Right renal cortex interstitium (tissue), 3 donors: ENCODE measurements around the gene ADORA2A. TPM values are rescaled to one million over a fixed set of nuclear protein-coding genes. Genes with fewer than 3 reads are reported as not detected.

ENCODE experiments used
- DNase-seq, 3 donors: peaks; one replicate each; pipeline ENCODE4 v3.0.0-alpha.2; 2013; ENCODE audit warnings: low read depth in 3 of 3, low spot score in 2 of 3
- polyA plus RNA-seq, 3 donors: library from polyadenylated mRNA; unstranded; fragments of 120-200 nt; gene quantifications; one replicate each; pipeline ENCODE4 v1.2.1, GENCODE V29; 2013; ENCODE audit not compliant: insufficient read length in 3 of 3

Gene ADORA2A
- polyA plus RNA-seq, 3 donors, result 5.4 to 7.3 (median 5.9) TPM

DNA sequence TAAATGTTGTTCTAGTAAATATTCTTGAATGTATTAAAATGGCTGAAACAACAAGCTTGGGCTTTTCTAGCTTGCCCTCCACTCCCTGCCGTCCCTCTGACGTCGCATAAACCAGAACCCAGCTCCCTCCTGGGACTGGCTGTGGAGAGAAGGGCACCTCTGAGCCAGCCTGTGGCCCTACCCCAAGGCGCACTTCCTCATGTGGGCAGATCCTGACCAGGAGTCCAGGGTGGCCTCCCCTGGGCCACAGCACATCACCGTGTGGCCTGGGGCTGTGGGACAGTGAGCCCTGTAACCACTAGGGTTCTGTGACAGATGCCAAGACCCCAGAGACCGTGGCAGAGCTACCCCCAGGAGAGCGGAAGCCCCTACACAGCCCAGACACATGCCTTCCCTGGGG is 10.2 kb upstream of the ADORA2A start:
- no peak for DNase-seq

DNA sequence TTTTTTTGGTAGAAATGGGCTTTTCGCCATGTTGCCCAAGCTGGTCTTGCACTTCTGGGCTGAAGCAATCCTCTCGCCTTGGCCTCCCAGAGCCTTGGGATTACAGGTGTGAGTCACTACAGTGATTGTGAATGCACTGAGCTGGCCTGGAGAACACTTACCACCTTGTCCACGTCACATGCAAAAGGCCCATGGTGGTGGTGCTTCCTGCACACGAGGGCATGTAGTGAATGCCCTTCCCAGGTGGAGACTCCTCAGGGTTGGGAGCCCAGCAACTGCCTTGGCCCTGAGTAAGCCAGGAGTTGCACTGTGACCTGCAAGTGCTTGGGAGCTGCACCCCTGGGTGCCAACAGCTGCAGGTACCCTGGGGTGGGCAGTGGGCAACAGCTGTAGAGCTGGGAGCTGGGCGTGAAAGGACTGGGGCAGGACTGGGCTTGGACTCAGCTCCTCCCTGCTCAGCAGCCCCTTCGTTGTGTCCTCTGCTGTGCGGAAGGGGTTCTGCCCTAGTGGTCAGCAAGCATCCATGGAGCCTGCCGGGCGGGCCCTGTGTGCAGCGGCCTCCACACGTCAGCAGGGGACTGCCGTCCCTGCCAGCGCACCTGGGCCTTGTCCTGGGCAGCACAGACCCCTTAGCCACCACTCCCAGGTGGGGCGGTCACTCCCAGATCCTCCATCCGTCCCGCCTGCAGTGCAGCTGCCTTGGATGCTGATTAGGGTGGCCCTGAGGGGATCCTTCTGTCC is 9.3 kb upstream of the ADORA2A start:
- no peak for DNase-seq

DNA sequence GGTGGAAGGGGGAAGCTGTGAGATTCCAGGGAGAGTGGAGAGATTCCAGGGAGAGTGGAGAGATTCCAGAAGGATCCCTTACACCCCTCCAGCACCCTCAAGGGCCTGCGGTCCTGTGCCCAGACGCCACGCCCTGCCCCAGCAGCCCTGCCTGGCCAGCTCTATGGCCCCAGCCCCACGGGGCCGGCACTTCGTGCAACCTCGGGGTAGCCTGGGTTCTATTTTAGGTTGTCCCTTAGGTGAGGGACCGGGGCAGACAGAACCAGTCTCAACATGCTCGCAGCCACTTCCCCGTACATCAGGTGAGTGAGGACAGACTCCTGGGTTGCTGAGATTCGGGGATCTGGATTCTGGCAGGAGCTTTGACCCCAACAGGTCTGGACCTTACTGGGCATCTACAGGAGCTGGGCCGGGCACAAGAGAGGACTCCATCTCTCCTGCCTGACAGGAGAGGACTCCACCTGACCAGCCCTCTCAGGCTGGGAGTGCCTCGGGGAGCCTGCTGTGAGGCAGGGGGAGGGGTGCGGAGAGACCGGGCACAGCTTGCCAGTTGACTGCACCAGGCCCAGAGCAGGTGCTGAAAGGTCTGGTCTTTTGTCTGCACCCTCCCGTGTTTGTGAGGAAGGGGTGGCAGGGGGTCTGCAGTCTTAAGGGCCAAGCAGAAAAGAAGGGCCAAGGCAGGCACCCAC is 8.5 kb upstream of the ADORA2A start:
- no peak for DNase-seq

DNA sequence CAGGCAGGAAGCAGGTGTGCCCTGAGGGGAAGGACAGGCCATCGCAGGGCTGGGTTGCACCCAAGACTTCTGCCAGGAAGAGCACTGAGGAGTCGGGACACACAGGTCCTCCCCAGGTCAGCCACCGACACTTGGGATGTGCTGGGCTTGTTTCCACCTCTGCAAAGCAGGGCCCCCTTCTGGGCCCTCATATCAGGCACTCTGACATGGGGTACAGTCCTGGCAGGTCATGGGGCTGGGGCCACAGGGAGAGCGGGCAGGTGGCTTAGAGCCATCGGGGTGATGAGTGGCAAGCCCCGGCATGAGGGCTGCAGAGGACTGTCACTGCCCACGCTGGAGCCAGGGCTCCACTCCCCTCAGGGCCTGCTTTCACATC is 7.9 kb upstream of the ADORA2A start:
- DNase-seq, result no peak

DNA sequence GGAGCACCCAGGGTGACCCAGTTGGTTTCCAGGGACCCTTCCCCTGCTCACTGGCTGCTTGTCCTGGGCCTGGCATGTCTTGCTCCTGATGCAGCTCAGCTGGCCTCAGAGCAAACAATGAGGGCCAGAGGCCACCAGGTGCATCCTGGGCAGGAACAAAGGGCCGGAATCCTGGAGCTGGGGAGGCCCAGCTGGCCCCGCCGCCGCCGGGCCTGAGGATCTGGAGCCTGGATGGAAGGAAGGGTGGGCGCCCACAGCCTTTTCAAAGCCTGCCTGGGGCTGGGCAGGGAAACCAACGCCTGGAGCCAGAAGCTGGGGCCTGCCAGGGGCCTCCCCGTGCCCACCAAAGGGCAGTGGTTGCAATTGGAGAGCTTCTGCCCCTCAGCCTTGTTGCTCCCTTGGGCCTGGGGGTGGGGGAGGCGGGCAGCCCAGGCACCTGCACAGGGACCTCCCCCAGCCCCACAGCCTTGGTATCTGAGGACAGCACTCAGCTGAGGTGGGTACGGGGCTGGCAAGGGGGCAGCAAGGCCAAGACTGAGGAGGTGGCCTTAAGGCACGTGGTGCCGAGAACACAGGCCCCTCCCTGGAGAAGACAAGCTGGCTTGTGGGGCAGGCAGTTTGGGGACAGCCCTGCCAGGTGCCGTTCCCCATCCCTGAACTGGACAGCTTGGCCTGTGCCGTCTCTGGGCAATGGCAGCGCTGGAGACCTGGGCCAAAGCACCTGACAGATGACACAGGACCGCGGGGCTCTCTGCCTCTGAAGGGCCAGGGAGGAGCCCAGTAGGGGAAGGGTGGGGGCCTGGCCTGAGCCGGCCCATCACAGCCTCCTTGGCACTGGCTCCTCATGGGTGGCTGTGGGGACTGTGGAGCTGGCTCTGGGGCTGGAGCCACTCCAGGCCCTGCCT is 7.1 kb upstream of the ADORA2A start:
- no peak for DNase-seq

DNA sequence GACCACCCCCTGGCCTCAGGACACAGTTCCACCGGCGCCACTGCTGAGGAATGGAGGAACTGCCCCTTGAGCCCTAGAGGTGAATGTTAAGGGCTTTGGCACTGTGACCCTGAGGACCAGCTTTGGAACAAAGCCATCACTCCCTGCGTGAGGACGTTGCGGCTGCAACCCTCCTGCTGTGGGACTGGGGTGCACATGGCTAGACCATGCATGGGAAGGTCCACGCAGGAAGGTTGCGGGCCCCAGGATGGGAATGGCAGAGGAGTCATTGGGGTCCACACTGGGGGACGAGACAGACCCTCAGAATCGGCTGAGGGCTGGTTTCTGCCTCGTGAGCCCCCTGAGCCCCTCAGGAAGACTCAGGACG is 6.4 kb upstream of the ADORA2A start:
- DNase-seq, result no peak

DNA sequence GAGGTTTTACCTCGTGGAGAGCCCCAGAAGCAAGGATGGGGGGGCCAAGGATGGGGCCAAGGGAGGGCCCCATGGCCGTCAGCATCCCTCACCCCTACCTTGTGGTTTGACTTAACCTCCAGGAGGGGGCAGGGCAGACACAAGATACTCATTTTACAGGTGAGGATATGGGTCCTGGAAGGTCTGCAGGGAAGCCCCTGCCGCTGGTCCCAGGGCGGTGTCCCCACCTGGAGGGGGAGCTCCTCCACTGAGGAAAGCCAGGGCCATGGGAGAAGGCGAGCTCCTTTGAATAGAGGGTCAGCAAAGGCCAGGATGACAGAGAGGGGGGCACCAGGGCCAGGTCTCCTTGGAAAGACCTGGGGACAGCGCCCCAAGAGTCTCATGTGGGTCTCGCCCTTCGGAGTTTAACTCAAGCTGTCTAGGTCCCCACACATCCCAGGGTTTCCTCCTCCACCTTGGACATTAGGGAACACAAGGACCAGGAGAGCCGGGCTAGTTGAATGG is 5.9 kb upstream of the ADORA2A start:
- no peak for DNase-seq

DNA sequence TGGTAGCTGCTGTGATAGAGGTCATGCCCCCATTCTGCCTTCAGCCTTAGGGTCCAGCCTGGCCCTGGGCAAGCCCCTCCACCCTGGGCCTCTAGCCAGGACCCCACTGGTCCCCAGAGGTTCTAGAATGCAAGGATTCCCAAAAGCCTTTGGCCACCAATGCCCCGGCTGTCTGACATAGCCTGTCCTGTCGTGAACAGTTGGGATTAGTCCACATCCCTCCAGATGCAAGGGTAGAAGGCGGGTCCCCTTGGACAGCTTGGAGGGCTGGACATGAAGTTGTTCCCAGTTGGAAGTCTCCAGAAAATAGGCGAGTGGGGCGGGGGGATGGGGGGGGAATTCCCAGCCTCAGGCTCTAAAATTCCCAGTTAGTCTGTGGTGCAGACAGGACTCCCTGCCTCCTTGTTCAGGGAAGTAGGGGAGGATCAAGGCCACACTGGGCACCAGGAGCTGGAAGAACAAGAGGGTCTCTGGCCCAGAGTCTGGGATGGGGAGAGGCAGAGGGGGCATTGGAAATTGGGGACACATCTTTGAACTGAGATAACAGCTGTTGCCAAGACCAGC is 5.2 kb upstream of the ADORA2A start:
- no peak for DNase-seq

DNA sequence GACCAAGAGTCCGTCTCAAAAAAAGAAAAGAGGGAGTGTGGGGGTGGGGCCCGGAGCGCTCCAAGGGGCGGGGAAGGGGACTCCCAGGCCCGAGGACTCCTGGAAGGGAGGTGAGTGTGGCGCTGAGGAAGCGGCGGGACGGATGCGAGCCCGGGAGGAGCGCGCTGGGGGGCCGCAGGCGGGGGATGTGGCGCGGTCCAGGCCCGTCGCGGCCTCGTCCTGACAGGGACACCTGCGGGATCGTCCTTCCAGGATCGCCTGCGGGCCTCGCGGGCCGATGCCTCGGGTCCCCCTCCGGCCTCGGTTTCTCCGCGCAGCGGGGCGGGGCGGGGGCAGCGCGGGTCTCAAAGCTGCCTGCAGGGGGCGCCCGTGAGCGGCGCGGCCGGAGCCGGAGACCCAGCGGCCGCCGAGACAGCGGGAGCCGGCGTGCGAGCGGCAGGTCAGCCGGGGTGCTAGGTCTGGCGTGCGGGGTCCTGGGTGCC is 3.8 kb upstream of the ADORA2A start:
- DNase-seq, result no peak

DNA sequence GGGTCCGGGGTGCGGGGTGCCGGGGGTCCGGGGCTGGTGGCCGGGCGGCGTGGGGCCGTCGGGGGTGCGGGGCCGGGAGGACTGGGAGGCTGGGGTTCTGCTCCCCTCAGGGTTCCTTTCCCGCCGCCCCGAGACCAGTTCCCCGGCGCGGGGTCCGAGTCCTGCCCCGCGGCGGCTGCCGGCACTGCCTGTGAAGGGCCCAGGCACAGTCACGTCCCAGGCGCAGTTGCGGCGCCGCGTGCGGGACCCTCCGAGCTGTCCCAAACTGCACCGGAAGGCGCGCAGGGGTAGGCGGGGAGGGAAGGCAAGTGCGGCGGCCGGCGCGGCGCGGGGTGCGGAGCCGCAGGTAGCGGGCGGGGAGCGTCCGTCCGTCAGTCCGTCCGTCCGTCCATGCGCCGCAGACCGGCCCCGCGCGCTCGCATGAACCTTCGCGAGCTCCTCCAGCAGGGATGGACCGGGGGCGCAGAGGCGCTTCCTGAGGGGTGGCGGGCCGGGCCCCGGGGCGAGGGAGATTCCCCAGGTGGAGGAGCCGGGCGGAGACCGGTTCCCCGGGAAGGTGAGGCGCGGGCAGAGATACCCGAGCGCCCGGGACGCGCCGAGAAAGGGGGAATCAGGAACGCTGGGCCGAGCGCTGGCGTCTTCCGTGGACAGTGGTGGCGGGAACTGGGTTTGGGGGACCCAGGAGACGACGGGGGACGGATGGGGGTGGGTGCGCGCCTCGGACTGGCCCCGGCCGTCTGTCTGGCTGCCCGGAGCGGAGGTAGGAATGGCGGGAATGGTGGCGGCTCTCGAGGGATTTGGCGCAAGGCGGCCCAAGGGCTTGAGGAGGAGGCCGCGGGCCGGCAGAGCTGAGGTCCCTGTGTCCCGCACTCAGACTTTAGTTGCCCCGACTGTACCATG is 3.1 kb upstream of the ADORA2A start:
- no peak for DNase-seq

DNA sequence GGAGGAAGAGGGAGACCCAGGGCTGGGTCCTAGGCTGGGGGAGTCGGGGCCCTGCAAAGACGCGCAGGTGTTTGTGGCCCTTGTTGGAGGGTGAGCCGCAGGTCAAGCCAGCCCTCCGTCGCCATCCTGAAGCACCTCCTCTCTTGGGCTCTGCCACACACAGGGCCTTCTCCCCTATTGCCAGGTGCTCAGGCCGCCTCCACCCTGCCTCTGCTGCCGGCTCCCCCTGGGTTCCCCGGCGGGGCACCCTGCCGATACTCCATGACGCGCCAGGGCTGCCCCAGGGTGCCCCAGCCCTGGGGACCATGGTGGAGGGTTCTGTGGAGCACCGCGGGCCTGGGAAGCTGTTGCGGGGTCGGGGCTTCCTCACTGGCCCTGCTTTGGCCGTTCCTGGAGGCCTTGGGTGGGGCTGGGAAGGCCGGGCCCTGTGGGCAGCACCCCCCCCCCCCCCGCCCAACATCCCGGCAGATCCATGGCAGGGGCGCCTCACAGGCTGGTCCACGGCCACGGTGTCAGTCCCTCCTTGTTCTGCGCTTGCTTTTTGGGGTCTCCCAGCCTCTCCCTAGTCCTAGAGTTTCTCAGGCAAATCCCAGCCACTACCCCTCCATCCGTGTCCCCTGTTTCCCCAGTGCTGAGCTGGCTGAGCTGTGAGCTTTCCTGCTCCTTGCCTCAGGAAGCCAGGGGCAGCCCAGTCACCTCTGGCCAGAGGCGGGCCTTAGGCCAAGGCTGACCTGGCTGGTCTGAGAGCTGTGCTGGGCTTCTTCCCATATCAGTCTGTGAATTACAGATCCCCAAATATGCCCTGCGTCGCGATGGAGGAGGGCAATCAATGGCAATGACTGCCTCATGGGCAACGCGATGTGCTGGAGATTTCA is 2.3 kb upstream of the ADORA2A start:
- DNase-seq, result no peak

DNA sequence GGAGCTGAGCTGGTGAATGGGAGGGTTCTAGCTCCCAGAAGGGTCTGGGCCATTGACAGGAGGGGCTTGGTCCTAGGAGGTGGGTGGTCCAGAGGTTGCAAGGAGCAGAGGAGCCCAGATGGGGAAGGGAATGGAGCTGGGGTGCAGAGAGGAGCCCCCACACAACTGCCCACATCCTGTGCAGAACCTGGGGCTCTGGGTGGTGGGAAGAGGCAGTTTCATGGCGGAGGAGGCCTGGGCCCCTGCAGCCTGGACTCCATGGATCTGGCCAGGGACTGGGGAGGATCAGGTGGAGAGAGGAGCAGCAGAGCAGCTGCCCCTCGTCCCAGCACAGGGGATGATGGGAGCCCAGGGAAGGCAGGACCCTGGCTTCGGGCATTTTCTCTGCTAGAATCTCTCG is 963 bp upstream of the ADORA2A start:
- no peak for DNase-seq

DNA sequence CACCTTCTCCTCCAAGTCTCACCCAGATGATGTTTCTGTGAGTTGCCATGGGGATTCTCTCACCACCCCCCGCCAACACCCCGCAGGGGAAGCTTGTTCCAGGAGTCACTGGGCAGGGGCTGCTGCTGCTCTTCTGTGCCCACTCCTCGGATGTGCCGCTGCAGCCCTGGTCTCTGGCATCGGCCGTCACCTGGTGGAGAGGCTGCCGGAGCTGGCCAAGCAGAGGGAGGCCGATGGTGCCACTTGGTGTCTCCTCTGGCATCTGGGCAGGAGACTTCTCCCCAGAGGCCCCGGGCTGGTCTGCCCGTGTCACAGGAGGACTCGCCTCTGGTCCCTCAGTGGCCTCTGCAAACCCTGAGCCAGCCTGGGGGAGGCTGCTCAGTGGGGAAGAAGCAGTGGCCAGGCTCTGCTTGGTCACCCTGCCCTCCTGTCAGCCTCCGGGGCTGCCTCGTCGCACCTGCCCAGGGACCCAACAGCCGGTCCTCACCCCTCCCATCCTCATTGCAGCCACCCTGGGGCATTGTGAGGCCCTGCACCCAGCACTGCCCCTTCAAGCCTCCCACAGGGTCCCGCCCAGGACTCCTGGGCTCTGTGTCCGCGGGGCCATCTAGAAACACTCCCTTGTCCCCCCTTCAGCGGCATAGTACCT is 424 bp upstream of the ADORA2A start:
- no peak for DNase-seq

DNA sequence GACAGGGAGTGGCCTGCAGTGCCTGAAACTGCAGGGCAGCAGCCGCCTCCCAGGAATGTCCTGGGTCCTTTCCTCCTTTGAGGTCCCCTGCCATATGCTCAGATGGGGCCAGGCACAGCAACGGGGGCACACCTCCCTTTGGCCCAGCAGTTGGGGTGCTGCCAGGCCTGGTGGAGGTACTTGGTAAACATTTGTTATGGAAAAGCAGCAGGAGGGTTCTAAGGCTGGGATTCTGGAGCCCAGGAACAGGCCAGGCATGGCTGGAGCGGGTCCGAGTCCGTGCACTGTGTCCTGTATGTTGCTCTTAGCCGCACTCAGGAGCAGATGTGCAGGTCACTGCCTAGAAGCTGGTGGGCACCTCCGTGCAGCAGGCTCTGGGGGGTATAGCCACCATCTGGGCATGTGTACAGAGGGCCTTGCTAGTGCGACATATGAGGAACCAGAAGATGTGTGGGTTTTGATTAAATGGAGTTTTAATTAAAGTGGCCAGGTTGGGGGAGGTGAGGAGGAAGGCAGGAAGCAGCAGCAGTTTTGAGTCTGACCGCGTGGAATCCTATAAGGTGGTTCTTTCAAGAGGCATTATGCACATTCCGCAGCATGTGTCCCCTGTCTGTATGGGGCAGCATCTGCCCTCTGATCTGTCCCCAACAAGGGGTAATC is 1.5 kb downstream of the ADORA2A start:
- no peak for DNase-seq

DNA sequence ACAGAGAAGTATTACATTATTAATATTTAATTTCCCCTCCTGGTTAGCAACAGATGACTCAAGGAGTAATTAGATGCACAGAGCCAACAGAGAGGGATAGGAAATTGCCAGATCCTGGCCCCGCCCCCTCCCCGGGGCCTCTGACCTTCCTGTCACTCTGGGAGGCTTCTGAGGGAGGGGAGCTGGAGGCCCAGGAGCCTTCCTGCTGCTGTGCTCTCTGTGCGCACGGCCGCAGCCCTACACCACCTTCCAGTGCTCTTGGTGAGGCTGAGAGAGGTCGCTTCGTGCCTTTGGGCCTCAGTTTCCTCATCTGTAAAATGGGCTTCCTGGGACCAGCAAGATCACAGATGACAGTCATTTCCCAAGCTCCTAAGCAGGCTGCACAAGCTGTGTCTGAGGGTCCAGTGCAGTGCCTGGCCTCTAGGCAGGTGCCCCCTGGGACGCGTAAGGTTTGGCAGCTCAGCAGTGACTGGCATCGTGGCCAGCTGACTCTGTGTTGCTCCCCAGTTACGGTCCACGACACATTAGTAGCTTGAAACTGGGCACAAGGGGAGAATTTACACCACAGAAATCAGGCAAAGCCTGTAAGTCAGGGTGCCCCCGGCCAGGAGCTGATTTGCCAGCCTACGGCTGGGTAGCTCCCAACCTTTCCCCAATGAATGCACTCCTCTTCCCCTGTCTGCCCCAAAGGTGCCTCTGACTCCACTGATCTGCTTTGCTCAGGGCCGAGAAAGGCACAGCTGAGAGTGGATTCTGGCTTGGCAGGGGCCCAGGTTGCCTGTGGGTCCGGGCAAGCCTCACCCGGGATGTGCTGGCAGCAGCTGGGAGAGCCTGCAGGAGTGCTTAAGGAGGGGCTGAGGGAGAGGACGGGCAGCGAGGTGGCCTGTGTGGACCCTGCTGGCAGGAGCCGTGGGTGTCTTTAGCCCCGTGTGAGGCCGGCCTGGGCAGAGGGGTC is 2.3 kb downstream of the ADORA2A start:
- DNase-seq, result no peak

DNA sequence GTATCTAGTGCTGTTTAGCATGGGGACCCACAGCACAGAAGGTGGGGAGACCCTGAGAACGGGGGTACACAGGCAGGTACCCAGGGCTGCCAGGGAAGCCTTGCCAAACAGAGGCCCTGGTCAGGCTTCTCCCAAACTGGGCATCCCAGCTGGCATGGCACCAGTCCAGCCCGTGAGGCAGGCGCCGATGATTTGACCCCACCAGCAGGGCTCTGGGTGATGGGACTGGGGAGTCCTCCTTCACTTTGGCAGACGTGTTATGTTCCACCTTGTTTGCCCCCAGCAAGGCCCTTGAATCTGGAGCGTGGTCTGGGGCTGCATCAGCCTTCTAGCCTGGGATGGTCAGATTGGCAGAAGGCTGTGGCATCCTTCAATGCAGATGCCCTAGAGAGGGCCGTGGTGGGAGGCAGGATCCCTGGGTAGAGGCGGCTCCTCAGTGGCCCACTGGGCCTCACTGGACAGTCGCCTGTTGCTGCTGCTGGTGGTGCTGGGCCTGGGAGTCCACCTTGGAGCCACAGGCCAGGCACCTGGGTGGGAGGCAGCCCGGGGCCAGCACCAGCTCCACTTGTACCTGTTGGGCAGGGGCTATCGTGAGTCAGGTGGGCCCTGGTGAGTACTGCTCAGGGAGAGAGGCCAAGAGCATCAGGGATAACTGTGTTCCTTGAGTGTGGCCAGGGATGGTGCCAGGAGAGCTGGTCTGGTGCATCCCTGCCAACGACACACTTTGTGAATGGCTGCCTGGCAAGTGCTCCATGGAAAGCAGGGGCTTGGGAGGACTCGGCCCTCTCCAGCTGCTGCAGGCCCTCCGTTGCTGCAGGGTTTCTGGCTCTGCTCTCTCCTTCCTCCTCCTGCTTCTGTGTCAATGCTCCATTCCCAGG is 3.3 kb downstream of the ADORA2A start:
- DNase-seq, result no peak
